ENCODE data around the gene CACUL1. TPM values are rescaled to one million over a fixed set of nuclear protein-coding genes. Genes with fewer than 3 reads are reported as not detected.
"Not testable (repeated sequence)": the region's sequence is repeated elsewhere in the genome, so short reads cannot be mapped to it uniquely, and the experiment has no call there.

The CACUL1 gene
- polyA plus RNA-seq, 1 donor from 2014 or later: 23.9 TPM

DNA sequence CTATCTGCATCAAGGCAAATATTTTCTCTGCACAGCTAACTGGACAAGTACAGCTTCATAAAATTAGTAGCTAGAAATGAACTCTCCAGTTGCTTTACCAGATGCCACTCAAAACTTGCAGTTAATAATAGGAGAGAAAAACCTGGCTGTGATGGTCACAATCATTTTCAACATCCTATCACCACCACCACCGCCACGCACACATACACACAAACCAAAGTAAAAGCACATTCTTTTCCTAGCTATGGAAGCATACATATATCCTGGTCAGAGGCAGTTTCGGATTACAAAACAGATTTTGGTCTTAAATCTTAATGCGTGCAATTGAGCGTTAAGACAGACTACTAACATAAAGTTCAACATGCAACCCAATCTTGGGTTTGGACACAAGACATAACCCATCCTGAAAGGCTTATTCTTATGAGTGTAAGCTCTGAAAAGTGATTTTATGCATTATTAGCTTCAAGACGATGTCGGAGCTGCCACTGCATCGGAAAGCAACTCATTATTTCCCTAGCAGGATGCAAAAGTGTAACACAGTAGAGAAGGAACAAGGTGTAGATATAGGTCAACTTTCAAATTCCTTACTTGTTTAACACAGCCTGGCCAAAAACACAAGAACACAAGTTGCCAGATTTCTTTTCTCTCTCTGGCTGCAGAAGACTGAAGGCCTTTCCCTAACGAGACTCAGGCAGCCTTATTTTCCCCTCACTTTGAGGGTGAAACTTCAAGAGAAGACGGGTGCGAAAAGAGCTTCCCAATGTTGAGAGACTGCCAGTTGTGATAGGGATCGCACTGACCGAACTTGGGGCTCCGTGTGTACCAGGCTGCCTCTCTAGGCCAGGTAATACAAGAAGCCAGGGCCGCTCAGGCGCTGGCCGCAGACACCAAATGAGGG, 1.2 kb downstream of the CACUL1 start:
- Mint-ChIP-seq H3K27ac (peak overlapping the region; percentile 84 to 97 (median 85)), H3K9me3 (no peaks in the 10 kb centered on the region), H3K27me3 (no peaks in the 10 kb centered on the region), H3K4me3 (peak overlapping the region; percentile 93 to 99 (median 96)), H3K4me1 (peaks cover 29 to 45% (median 32%) of the 10 kb centered on the region in 3 donors), H3K36me3 (peaks cover 7% of the 10 kb centered on the region)

GRCh38 chr10:118752409-118752808, 2.4 kb downstream of the CACUL1 start:
- Mint-ChIP-seq H3K27ac (no peak overlapping the region), H3K27me3 (no peaks in the 10 kb centered on the region), H3K36me3 (peaks cover 14% of the 10 kb centered on the region), H3K4me1 (peaks cover 29 to 55% (median 40%) of the 10 kb centered on the region in 3 donors), H3K9me3 (no peaks in the 10 kb centered on the region), H3K4me3 (peak overlapping the region in 3 of 4 donors; percentile 12 to 99 (median 95))

DNA sequence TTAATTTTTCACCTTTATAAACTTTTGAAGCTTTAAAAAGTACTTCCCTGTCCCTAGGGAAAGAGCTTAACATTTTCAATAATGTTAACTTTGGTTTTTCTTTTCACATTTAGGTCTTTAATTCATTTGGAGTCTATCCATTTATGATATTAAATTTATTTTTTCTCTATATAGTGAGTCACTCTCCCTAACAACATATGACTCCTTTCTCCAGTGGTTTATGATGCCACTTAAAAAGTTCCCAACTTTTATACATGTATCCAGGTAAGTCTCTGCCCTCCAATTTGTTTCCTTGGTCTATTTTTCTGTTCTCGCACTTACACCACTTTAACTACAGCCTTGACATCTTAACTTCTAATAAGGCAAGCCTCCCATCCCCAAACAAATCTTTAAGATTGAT, 3.5 kb downstream of the CACUL1 start:
- H3K27me3 Mint-ChIP-seq: no peaks in the 10 kb centered on the region
- no peak overlapping the region for H3K4me3 Mint-ChIP-seq
- H3K4me1 Mint-ChIP-seq: peaks cover 27 to 66% (median 44%) of the 10 kb centered on the region in 3 donors
- H3K27ac Mint-ChIP-seq: no peak overlapping the region
- peaks cover 20% of the 10 kb centered on the region for H3K36me3 Mint-ChIP-seq
- no peaks in the 10 kb centered on the region for H3K9me3 Mint-ChIP-seq

- peaks cover 22% of the 10 kb centered on the region for H3K36me3 Mint-ChIP-seq
- peaks cover 20 to 54% (median 37%) of the 10 kb centered on the region in 3 donors for H3K4me1 Mint-ChIP-seq
- H3K27me3 Mint-ChIP-seq: no peaks in the 10 kb centered on the region
- H3K9me3 Mint-ChIP-seq: no peaks in the 10 kb centered on the region
- H3K27ac Mint-ChIP-seq: peak overlapping the region in 1 of 3 donors; percentile 51
- peak overlapping the region in 1 of 4 donors; percentile 45 for H3K4me3 Mint-ChIP-seq
Observed at GRCh38 chr10:118748041-118748440, 6.7 kb downstream of the CACUL1 start.

- H3K9me3 Mint-ChIP-seq: no peaks in the 10 kb centered on the region
- H3K27ac Mint-ChIP-seq: no peak overlapping the region
- no peak overlapping the region for H3K4me3 Mint-ChIP-seq
- H3K4me1 Mint-ChIP-seq: peaks cover 13 to 56% (median 37%) of the 10 kb centered on the region in 3 donors
- H3K36me3 Mint-ChIP-seq: peaks cover 22% of the 10 kb centered on the region
- H3K27me3 Mint-ChIP-seq: no peaks in the 10 kb centered on the region
Observed at GRCh38 chr10:118746246-118746645, 8.5 kb downstream of the CACUL1 start.

GRCh38 chr10:118745056-118745455, 9.7 kb downstream of the CACUL1 start:
- Mint-ChIP-seq H3K4me1 (peaks cover 13 to 49% (median 35%) of the 10 kb centered on the region in 3 donors), H3K27me3 (no peaks in the 10 kb centered on the region), H3K36me3 (peaks cover 17% of the 10 kb centered on the region), H3K27ac (peak overlapping the region in 1 of 3 donors; percentile 59), H3K9me3 (no peaks in the 10 kb centered on the region), H3K4me3 (no peak overlapping the region)

DNA sequence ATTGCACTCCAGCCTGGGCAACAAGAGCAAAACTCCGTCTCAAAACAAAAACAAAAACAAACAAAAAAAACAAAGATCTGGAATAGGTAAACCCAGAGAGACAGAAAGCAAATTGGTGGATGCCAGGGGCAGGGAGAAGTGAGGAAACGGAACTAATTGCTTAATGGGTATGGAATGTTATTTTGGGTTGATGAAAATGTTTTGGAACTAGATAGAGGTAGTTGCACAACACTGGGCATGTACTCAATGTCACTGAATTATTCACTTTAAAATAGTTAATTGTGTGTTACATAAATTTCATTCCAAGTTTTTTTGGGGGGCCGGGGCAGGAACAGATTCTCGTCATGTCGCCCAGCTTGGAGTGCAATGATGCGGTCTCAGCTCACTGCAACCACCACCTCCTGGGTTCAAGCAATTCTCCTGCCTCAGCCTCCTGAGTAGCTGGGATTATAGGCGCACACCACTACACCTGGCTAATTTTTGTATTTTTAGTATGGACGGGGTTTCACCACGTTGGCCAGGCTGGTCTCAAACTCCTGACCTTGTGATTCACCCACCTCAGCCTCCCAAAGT, 10.3 kb downstream of the CACUL1 start:
- not testable (repeated sequence) for H3K9me3 Mint-ChIP-seq, H3K27me3 Mint-ChIP-seq, H3K27ac Mint-ChIP-seq, H3K4me3 Mint-ChIP-seq
- peaks cover 17% of the 10 kb centered on the region for H3K36me3 Mint-ChIP-seq
- H3K4me1 Mint-ChIP-seq: peaks cover 11 to 48% (median 34%) of the 10 kb centered on the region in 3 donors

- H3K9me3 Mint-ChIP-seq: no peaks in the 10 kb centered on the region
- no peak overlapping the region for H3K4me3 Mint-ChIP-seq
- H3K27ac Mint-ChIP-seq: no peak overlapping the region
- H3K36me3 Mint-ChIP-seq: peaks cover 10% of the 10 kb centered on the region
- no peaks in the 10 kb centered on the region for H3K27me3 Mint-ChIP-seq
- peaks cover 15 to 50% (median 36%) of the 10 kb centered on the region in 3 donors for H3K4me1 Mint-ChIP-seq
Observed at GRCh38 chr10:118742782-118743181, 12.0 kb downstream of the CACUL1 start.

GRCh38 chr10:118742032-118742431, 12.7 kb downstream of the CACUL1 start:
- Mint-ChIP-seq H3K9me3 (no peaks in the 10 kb centered on the region), H3K36me3 (peaks cover 5% of the 10 kb centered on the region), H3K4me3 (no peak overlapping the region), H3K27me3 (no peaks in the 10 kb centered on the region), H3K4me1 (peaks cover 17 to 47% (median 38%) of the 10 kb centered on the region in 3 donors), H3K27ac (peak overlapping the region in 1 of 3 donors; percentile 14)

- peaks cover 16 to 48% (median 44%) of the 10 kb centered on the region in 3 donors for H3K4me1 Mint-ChIP-seq
- no peaks in the 10 kb centered on the region for H3K27me3 Mint-ChIP-seq
- H3K36me3 Mint-ChIP-seq: no peaks in the 10 kb centered on the region
- H3K4me3 Mint-ChIP-seq: no peak overlapping the region
- no peaks in the 10 kb centered on the region for H3K9me3 Mint-ChIP-seq
- H3K27ac Mint-ChIP-seq: no peak overlapping the region
Observed at GRCh38 chr10:118738406-118738805, 16.4 kb downstream of the CACUL1 start.

DNA sequence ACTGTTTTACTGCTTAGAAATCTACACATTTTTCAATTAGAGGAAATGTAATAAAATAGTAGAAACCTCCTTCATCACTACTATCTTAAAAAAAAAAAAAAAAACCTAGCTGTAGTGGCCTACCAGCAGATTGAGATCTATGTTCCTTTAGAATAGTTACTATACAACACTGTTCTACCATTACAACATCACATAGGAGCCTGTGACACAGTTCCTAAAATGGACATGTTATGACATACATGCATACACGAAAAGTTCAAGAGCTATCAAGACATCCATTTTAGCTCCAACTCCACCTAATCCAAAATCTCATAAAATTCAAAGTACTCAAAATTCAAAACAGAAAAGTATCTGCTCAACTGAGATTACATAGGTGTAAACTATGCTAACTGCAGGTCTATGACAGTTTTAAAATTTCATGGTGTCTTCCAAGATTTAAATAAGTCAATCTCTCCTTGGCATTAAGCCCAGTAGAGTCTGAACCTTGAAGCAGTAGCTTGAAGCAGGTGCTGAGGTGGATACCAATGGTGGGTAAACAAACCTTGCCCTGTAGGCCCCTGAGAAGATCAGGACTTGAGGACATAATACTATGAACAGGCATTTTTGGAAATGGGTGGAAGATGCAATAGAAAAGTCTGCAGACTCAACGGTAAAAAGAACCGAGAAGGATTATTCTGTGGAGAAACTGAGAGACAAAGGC, 17.0 kb downstream of the CACUL1 start:
- Mint-ChIP-seq H3K27me3 (no peaks in the 10 kb centered on the region), H3K4me3 (no peak overlapping the region), H3K27ac (no peak overlapping the region), H3K9me3 (no peaks in the 10 kb centered on the region), H3K36me3 (no peaks in the 10 kb centered on the region), H3K4me1 (peaks cover 17 to 47% (median 46%) of the 10 kb centered on the region in 3 donors)

DNA sequence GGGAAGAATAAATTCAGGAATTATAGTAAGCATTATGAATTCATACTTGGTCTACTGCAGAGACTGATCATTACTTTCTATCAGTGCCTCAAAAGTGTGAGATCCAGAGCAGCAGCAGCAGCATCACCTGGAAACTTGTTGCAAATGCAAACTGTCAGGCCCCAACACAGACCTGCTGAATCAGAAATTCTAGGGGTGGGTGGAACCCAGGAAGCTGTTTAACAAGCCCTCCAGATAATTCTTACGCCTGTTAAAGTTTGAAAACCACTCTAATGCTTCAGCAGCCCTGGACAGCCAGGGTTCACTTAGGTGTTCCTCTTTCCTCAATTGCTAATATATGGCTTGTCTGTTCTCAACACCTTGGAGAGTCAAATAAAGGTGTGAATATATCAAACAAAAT, 19.5 kb downstream of the CACUL1 start:
- no peak overlapping the region for H3K4me3 Mint-ChIP-seq
- H3K27ac Mint-ChIP-seq: no peak overlapping the region
- peaks cover 32 to 60% (median 57%) of the 10 kb centered on the region in 3 donors for H3K4me1 Mint-ChIP-seq
- H3K9me3 Mint-ChIP-seq: no peaks in the 10 kb centered on the region
- no peaks in the 10 kb centered on the region for H3K27me3 Mint-ChIP-seq
- no peaks in the 10 kb centered on the region for H3K36me3 Mint-ChIP-seq

DNA sequence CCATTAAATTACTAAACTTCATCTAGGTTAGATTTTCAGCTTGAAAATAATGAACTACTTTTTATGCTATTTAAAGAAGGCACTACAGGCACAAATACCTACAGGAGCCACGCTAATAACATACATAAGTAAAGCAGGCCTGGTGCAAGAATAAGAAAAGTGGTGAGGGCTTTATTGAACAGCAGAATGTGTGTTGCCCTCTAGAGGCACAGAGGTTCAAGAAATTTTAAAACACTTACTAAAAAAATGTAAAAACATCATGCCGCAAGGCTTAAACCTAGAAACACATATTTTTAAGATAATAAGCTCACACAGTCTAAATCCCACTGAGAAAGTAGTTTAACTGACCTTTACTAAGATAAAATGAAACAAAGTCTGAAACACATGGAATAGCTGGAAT, 20.3 kb downstream of the CACUL1 start:
- Mint-ChIP-seq H3K27me3 (no peaks in the 10 kb centered on the region), H3K9me3 (no peaks in the 10 kb centered on the region), H3K4me3 (no peak overlapping the region), H3K36me3 (no peaks in the 10 kb centered on the region), H3K27ac (peak overlapping the region in 1 of 3 donors; percentile 60), H3K4me1 (peaks cover 35 to 63% (median 60%) of the 10 kb centered on the region in 3 donors)

GRCh38 chr10:118732245-118733165, 22.3 kb downstream of the CACUL1 start:
- H3K4me3 Mint-ChIP-seq: peak overlapping the region in 1 of 4 donors; percentile 18
- no peaks in the 10 kb centered on the region for H3K27me3 Mint-ChIP-seq
- H3K27ac Mint-ChIP-seq: peak overlapping the region; percentile 22 to 69 (median 40)
- no peaks in the 10 kb centered on the region for H3K36me3 Mint-ChIP-seq
- H3K9me3 Mint-ChIP-seq: no peaks in the 10 kb centered on the region
- peaks cover 32 to 54% (median 47%) of the 10 kb centered on the region in 3 donors for H3K4me1 Mint-ChIP-seq
